AG08396 (cell line): ENCODE data around the gene WFS1.
A peak's percentile ranks its signal among the peaks of the same experiment; 100 is the strongest.

ENCODE experiments used
- DNase-seq: peaks from one replicate; pipeline ENCODE4 v3.0.0; 2012; ENCODE audit warnings: low spot score, mixed read lengths

Gene WFS1

DNA sequence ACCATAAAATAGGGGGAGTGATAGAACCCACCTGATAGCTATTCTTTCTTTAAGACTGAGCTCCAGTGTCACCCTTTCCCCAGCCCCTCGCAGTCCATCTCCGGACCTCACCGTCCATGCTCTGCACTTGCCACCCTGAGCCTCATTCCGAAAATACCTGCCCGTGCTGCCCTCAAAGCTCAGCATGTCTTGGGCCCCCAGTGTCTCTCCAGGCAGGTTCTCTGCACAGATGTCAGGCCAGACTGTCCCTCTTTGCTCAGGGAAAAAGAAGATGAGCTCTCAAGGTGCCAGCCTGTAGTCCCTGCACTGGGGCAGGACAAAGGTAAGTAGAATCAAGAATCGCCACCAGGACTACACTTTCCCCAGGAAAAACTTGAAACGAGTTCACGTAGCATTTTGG lies 9.8 kb upstream of the WFS1 start:
- DNase-seq: no peak

DNA sequence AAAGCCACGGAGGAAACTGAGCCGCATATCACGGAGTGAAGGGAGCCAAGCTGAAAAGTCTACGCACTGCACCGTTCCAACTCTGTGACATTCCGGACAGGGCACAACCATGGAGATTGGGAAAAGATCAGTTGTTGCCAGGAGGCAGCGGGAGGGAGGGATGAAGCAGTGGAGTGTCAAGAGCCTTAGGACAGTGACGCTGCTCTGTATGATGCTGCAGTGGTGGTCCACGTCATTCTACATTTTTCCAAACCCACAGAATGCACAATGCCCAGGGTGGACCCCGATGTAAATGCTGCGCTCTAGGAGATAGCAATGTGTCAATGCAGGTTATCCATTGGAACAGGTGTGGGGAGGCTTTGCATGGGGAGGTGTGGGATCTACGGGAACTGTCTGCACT lies 7.5 kb upstream of the WFS1 start:
- DNase-seq: no peak

DNA sequence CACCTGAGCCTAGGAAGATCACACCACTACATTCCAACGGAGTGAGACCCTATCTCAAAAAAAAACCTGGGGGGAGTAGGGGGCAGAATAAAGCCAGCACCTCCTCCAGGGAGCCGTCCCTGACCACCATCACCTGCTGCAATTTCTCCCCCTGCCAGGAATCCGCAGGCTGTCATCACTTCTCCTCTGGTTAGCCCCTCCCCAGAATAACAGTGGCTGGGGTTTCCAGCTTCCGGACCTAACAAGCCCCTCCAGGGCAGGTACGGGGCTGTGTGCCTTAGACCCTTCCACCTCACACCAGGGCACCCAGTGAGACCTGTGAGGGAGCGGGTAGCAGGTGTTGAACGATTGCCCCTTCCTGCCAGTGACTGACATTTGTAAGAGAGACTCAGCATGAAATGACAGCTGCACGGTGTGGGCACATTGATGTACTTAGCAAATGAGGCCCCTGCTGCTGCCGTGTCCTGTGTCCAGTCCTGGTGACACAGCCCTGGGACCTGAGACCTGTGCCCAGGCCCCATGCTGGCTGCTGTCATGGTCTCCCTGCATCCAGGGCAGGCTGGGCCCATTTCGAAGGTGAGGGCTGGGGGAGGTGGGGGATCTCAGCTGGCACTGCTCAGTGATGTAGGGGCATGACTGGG lies 6.7 kb upstream of the WFS1 start:
- DNase-seq: no peak

DNA sequence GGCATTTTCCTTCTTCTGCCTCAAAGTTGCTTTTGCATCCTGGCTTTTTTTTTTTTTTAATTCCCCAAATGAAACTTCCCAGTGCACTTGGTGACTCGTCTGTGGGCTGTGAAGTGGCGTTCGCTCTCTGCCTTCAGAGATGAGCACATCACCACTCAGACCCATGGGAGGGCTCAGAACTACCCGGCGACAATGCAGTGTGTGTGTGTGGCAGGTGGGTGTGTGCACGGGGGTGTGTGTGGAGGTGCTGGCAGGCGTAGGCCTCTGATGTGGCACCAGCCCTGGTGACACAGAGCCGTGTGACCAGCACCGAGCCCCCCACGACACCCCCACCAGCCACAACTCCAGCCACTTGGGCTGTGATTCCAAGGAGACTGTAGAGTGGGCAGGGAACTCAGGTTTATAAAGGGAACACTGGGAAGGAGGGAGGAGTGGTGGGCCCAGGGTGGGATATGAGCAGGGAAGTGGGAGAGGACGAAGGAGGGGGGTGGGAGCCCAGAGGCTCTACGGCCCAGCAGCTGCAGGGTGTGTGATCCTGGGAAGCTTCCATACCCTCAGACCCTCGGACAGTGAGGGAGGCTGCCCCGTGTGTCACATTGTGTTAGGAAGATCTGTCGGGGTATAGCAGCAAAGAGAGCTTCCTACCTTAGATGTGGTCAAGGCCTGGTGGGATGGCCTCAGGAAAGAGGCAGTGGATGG lies 6.0 kb upstream of the WFS1 start:
- no peak for DNase-seq

DNA sequence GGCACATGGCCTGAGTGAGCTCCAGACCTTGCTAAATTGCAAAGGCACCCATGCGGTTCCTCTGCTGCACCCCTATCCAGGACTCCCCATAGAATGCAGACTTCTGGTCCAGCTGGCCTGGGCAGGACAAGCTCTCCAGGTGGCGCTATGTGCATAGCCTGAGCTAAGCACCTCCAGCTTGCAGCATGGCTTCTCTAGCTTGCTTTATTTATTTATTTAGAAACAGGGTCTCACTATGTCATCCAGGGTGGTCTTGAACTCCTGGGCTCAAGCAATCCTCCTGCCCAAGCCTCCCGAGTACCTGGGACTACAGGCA lies 5.5 kb upstream of the WFS1 start:
- peak; percentile 67 for DNase-seq

DNA sequence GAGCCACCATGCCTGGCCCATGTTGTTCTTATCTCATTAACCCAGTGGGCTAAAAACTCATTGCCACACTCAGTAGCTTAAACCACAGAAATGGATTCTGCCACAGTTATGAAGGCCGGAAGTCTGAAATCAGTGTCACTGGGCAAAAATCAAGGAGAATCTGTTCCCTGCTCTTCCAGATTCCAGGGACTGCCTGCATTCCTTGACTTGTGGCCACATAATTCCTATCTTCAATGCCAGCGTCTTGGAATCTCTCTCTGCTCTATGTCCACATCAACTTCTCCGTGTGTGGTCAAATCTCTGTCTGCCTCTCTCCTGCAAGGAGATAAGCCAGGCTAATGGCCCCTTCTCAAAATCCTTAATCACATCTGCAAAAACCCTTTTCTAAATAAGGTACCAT lies 4.1 kb upstream of the WFS1 start:
- DNase-seq: no peak

DNA sequence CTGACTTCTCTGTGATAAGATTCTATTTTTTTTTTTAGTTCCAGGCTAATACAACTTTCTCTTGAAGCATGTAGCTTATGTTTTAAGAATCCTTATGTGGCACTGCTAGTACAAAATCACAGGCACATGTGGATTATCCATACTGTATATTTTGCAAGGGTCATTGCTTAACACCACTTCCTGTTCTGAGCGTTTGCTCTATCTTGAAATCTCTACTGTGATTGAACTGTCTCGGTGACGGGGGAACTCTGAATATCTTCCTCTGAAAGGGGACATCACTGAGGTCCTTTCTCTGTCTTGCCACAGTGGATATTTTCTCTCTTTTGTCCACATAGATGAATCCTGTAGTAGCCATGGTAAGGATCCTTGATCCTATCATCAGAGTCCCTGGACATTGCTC lies 2.1 kb upstream of the WFS1 start:
- DNase-seq: no peak

DNA sequence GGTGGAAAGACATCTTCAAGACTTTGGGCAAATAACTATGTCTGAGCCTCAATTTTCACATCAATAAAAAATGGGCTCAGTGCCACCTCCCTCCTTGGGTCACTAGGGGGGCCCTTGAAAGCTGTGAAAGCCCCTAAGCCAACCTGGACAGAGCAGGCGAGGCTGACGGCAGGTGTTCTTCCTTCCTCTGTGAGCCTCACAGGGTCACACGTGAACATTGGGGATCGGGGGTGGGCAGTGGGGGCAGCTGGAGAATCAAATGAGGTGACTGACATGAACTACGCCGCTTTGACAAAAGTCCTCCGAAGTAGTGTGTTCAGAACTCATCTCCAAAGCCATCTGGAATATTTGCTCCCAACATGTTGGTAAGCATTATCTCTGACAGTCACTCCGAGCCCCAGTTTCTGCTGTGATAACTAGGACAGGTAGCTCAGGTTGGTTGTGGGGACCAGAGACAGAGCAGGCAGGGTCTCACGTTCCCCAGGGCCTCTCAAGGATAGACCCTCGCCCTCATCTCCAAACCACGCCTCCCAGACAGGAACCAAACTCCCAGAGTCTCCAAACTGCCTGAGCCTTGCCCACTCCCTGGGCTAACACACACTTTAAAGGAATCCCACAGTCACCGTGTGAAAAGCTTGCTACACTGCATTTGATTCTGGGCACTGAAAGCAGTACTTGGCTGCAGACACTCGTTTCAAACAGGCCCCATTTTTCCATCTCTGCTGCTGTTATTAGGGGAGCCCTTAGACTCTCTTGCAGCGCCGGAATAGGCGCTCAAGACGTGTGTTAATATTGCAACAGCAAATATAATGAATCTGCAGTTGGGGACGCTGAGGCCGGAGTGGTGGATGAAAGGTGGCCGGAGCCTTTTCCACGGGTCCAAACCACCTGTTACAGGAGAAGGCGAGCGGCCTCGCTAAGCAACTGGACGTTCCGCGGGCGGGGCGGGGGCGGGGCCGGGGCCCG lies 717 bp upstream of the WFS1 start:
- no peak for DNase-seq

DNA sequence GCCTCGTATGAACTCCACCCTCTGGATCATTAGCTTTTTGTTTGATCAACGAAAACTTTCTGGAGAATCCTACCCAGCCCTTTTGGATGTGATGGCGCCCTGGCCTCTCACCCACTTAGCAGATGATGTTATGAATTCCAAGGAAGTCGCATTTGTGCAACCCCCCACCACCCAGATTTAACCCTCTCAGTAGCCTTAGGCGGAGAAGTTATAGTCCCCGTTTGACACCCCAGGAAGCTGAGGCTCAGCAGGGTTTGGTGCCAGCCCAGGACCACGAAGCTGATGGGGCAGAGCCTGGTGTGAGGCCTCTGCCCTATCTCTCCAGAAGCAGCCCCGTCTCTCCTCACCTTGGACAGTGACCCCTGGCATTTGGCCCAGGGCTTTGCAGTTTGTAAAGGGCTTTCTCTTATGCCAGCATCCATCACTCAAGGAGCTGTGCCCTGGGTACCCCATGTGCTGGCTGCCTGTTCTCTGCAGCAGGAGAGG lies 1.0 kb downstream of the WFS1 start:
- DNase-seq: peak; percentile 64

DNA sequence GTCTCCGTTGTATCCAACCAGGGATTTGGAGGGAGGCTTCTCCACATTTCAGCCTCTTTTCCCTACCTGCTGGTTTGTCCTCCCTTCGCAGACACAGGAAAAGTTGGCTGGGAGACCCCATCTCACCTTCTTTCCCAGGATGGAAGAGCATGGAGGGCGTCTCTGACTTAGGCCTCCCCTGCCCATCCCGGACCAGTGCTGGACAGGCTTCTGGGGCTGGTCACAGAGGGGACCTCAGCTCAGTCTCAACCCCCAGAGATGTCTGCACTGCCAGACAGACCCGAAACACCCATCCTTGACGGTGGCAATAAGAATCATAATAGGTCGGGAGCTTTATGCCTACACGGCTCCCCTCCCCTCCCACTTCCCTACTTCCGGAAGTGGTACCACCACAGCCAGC lies 1.6 kb downstream of the WFS1 start:
- no peak for DNase-seq

DNA sequence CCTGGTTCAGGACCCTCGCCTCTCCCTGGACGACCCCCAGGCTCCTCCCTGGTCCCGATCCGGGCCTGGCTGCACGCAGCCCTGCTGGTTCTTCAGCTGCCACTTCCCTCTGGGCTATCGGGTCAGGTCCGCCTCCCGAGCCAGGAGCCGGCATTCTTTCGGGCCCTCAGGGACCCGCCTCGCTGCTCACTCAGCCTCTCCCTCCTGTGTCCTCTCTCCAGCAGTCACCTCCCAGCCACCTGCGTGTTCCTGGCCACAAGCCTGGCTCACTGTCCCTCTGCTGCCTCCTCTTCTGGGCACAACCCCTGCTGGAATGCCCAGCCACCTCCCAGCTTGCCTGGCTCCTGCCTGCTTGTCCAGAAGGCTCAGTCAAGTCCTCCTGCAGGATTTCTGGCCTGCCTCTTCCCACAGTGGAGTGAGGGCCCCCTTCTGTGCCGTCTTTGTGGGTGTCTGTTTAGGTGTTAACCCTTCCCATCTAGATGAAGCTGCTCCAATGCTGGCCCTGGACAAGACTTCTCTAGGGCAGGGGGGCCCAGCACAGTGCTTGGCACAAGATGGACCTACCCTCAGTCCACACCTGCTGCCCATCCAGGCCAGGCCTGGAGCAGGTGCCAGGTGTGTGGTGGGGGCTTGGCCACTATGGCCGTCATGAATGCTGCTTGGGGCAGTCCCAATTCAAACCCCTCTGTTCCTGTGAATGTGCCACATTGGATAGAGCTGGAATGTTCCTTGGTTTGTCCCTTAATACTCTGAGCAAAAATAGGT lies 2.2 kb downstream of the WFS1 start:
- DNase-seq: no peak

DNA sequence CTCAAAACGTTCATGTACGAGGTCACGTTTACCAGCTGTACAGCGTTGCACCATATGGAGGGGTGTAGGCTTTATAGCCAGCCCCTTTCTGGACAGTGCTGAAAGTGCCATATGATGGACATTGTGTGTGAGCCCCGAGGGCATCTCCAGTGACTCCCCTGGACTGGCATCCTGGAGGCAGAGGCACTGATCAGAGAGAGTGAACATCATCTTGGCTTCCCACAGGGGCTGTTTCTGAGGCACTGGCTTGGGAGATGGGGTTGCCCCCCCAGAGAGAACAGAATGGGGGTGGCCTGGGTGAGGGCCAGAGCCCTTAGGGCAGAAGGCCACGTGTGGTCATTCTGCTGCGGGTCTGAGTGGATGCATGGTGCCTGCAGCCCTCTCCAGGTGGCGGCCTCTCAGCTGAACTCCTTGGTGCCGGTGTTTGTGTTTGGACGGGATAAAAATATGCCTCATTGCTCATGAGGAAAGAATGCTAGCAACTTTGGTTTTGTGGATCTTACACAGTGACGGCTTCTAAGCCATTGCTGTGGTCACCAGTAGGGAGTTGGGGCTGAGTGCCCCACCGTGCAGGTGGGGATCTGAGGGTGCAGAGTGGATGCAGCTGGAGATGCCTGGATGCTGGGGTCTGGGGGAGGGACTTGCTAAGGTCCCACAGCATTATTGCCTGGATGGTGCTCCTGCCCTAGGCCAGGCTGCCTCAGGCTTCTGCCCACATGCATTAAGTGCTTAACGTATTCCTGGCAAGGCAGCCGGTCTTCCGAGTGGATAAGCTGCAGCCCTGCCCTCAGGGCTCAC lies 3.4 kb downstream of the WFS1 start:
- DNase-seq: peak; percentile 90

DNA sequence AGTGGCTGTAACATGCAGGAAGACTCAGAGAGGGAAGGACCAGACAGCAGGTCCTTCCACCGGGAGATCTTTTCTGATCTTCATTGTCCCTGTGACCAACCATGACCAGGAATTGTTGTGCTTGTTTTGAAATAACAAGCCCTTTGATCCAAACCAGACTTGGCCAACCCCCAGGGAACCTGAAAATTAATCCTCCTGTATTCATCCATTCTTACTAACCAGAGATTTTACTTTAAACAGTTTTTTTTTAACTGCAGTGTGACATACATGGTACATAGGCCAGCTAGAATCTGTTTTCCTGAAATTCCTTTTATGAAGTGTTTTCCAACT lies 4.0 kb downstream of the WFS1 start:
- no peak for DNase-seq

DNA sequence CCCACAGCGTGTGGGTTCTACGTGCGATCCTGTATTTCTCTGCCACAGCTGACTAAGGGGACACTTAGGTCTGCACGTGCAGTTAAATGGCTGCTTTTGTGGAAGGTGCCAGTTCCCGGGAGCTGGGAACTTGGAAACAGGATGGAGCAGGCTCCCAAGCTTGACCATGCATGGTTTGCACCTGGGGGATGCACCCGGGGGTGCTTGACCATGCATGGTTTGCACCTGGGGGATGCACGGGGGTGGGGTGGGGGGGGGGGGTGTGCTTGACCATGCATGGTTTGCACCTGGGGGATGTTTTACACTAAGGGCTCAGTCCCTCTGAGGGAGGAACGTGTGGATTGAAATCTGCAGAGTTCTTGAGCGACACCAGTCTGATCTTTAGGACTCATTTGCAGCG lies 5.7 kb downstream of the WFS1 start:
- DNase-seq: no peak

DNA sequence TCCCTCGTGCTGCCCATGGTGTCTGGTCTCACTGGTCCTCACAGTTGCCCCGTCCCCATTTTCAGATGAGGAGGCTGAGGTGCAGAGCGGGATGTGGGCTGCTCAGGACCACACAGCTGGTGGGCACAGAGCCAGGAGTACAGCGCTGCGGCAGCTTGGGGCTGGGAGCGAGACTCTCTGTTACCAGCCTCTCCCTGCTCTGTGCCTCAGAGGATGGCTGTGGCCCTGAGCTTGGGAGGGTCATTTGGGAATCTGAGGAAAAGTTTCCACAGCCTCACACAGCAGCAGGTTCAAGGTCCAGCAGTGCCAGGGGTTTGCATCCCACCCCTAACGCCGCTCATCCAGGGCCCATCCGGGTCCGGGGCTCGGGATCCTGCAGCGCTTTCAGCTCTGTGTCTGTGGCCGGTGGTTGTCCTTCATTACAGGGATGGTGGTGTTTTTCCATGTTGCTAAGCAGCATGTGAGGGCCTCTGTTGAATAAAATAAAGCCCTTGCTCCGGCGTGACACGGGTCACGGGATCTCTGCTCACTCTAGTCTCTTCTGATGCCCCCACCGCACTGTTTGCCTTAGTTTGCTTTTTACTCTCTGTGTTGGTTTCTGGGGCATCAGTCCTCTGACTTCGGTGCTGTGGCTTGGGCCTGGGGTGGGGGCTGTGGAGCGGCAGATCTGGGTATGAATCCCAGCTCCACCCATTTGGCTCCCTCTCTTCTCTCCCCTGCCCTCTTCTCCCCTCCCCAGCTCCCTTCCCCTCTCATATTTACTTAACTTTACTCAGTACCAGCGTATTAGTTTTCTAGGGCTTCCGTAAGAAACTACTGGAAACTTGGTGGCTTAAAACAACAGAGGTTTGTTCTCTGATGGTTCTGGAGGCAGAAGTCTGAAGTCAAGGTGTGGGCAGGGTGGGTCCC lies 6.5 kb downstream of the WFS1 start:
- no peak for DNase-seq

DNA sequence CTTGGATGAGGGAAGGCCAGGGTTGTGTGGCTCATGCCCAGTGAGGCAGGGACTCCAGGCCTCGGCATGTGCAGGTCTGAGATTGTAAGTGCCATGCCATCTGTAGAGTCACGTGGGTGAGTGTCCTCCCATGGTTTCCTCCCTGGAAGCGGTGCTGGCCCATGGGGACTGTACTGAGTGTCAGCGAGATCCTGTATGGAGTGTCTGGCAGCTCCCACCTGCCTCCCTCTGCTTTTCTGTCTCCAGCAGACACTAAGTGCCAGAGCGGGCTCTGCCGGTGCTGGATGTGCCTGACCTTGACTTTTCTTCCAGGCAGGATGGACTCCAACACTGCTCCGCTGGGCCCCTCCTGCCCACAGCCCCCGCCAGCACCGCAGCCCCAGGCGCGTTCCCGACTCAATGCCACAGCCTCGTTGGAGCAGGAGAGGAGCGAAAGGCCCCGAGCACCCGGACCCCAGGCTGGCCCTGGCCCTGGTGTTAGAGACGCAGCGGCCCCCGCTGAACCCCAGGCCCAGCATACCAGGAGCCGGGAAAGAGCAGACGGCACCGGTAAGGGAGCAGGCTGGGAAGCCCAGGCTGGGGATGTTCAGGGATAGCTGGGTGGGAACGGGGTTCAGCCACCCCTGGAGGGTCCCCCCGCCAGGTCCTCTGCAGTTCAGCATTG lies 7.6 kb downstream of the WFS1 start:
- DNase-seq: no peak

DNA sequence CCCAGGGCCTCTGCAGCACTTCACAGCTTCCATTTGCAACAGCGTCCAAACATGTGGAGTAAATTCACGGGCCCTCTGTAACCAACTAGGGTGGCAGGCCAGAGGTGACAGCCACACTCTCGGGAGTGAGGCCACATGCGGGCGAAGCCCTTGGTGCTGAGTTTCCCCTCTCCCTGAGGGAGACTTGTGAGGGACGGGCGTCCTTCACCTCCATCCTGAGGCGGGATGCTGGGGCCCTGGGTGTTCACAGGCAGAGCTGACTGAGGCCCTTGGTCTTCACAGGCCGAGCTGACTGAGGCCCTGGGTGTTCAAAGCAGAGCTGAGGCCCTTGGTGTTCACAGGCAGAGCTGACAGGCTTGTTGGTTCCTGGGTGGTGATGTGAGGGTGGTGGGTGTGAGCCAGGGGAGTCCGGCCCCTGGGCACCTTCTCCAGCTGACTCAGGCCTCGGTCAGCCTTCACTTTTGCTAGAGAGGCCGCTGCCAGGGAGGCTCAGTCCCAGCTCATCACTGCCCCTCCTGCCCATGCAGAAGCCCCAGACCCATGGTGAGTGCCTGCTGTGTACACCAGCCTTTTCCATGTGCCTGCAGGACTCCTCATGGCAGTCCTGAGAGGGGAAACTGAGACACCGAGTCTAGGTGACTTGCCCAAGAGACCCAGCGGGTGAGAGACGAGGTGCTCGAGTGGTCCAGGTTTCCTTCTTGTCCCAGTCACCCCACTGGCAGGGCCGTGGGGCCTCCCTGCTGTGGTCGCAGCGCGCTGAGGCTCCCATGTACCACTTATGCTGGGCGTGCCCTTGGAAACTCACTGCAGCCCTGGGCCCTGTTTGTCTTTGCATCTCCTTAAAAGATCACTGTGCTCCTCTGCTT lies 8.5 kb downstream of the WFS1 start:
- DNase-seq: no peak

DNA sequence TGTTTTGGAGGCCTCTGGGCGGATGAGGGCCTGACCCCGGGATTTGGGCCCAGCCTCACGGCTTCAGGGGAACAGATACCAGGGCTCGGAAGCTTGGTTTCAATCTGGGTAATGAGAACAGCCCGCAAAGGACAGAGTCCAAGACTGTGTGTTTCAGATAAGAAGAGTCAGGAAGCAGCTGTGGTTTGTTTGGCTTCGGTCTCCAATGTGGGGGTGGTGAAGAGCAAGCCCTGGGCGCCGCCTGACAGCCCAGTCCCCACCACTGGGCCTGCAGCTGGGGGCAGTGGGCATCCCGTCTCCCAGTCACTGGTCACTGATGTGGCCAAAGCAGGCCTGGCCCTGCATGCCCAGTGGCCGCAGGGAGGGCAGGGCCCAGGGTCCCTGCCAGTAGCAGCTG lies 9.1 kb downstream of the WFS1 start:
- no peak for DNase-seq
